SK-N-SH treated with all-trans-retinoic acid at 6 μM for 48 hours (cell line): ENCODE data around the gene SOCS3.

Experiments used
- BACH2 ChIP-seq: fragments of 250-450 bp; sonication (Bioruptor Pico); IDR thresholded peaks from 2 replicates; pipeline ENCODE4 v1.9.0; 2021; ENCODE audit warnings: mild to moderate bottlenecking, borderline replicate concordance
- CSDC2 ChIP-seq: fragments of 250-450 bp; sonication (Bioruptor Pico); IDR thresholded peaks from 2 replicates; pipeline ENCODE4 v1.5.0; 2020; ENCODE audit warnings: mild to moderate bottlenecking, moderate library complexity
- ESRRG ChIP-seq: fragments of 250-450 bp; sonication (Bioruptor Pico); IDR thresholded peaks from 2 replicates; pipeline ENCODE4 v1.6.1; 2021; ENCODE audit warnings: mild to moderate bottlenecking
- GLIS3 ChIP-seq: fragments of 250-450 bp; sonication (Bioruptor Pico); IDR thresholded peaks from 2 replicates; pipeline ENCODE4 v1.5.0; 2020; ENCODE audit warnings: mild to moderate bottlenecking, moderate library complexity
- OSR1 ChIP-seq: fragments of 250-450 bp; sonication (Bioruptor Pico); IDR thresholded peaks from 2 replicates; pipeline ENCODE4 v1.8.0; 2022; ENCODE audit warnings: moderate library complexity, mild to moderate bottlenecking, inconsistent platforms
- PPARA ChIP-seq: fragments of 250-450 bp; sonication (Bioruptor Pico); IDR thresholded peaks from 2 replicates; pipeline ENCODE4 v1.5.0; 2020; ENCODE audit warnings: mild to moderate bottlenecking, borderline replicate concordance
- SNAI2 ChIP-seq: fragments of 250-450 bp; sonication (Bioruptor Pico); IDR thresholded peaks from 2 replicates; pipeline ENCODE4 v1.5.0; 2020; ENCODE audit warnings: mild to moderate bottlenecking, moderate library complexity
- ZFP3 ChIP-seq: fragments of 250-450 bp; sonication (Bioruptor Pico); IDR thresholded peaks from 2 replicates; pipeline ENCODE4 v1.5.0; 2020; ENCODE audit warnings: mild to moderate bottlenecking, moderate library complexity
- ZFP30 ChIP-seq: fragments of 450-650 bp; formaldehyde crosslinking; IDR thresholded peaks from 2 replicates; pipeline ENCODE4 v1.5.0; 2022; ENCODE audit warnings: mild to moderate bottlenecking, moderate library complexity
- ZNF565 ChIP-seq: fragments of 450-650 bp; formaldehyde crosslinking; conservative IDR thresholded peaks from 2 replicates; pipeline ENCODE4 v1.5.0; 2020; ENCODE audit warnings: low read depth, mild to moderate bottlenecking, moderate library complexity
- ZNF70 ChIP-seq: fragments of 450-650 bp; formaldehyde crosslinking; IDR thresholded peaks from 2 replicates; pipeline ENCODE4 v1.5.0; 2020; ENCODE audit warnings: mild to moderate bottlenecking, moderate library complexity
- TF ChIP-seq, protein P1 (sequence below): fragments of 250-450 bp; sonication (Bioruptor Pico); IDR thresholded peaks from 2 replicates; pipeline ENCODE4 v1.8.0; 2021; ENCODE audit warnings: low read depth, mild to moderate bottlenecking, moderate library complexity, borderline replicate concordance
- TF ChIP-seq, protein P2 (sequence below): fragments of 250-450 bp; sonication (Bioruptor Pico); IDR thresholded peaks from 2 replicates; pipeline ENCODE4 v1.8.0; 2020; ENCODE audit warnings: mild to moderate bottlenecking, moderate library complexity, borderline replicate concordance
- TF ChIP-seq, protein P3 (sequence below): fragments of 250-450 bp; sonication (Bioruptor Pico); IDR thresholded peaks from 2 replicates; pipeline ENCODE4 v1.5.1; 2021; ENCODE audit warnings: mild to moderate bottlenecking, moderate library complexity

DNA sequence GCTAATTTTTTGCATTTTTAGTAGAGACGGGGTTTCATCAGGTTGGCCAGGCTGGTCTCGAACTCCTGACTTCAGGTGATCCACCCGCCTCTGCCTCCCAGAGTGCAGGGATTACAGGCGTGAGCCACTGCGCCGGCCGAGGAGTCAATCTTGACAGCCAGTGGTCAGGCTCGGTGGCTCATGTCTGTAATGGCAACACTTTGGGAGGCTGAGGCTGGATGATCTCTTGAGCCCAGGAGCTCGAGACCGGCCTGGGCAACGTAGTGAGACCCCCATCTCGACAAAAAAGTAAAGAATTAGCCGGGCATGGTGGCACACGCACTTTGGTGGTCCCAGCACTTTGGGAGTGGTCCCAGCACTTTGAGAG, 18.0 kb upstream of the SOCS3 start:
- no peak for TF ChIP-seq ESRRG
- TF ChIP-seq ZNF70 = no peak
- TF ChIP-seq, protein P1, sequence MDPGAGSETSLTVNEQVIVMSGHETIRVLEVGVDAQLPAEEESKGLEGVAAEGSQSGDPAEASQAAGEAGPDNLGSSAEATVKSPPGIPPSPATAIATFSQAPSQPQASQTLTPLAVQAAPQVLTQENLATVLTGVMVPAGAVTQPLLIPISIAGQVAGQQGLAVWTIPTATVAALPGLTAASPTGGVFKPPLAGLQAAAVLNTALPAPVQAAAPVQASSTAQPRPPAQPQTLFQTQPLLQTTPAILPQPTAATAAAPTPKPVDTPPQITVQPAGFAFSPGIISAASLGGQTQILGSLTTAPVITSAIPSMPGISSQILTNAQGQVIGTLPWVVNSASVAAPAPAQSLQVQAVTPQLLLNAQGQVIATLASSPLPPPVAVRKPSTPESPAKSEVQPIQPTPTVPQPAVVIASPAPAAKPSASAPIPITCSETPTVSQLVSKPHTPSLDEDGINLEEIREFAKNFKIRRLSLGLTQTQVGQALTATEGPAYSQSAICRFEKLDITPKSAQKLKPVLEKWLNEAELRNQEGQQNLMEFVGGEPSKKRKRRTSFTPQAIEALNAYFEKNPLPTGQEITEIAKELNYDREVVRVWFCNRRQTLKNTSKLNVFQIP = no peak
- TF ChIP-seq ZNF565 (CRISPR knock-in tag) = no peak
- TF ChIP-seq, protein P2, sequence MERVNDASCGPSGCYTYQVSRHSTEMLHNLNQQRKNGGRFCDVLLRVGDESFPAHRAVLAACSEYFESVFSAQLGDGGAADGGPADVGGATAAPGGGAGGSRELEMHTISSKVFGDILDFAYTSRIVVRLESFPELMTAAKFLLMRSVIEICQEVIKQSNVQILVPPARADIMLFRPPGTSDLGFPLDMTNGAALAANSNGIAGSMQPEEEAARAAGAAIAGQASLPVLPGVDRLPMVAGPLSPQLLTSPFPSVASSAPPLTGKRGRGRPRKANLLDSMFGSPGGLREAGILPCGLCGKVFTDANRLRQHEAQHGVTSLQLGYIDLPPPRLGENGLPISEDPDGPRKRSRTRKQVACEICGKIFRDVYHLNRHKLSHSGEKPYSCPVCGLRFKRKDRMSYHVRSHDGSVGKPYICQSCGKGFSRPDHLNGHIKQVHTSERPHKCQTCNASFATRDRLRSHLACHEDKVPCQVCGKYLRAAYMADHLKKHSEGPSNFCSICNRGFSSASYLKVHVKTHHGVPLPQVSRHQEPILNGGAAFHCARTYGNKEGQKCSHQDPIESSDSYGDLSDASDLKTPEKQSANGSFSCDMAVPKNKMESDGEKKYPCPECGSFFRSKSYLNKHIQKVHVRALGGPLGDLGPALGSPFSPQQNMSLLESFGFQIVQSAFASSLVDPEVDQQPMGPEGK (CRISPR knock-in tag) = no peak
- TF ChIP-seq, protein P3, sequence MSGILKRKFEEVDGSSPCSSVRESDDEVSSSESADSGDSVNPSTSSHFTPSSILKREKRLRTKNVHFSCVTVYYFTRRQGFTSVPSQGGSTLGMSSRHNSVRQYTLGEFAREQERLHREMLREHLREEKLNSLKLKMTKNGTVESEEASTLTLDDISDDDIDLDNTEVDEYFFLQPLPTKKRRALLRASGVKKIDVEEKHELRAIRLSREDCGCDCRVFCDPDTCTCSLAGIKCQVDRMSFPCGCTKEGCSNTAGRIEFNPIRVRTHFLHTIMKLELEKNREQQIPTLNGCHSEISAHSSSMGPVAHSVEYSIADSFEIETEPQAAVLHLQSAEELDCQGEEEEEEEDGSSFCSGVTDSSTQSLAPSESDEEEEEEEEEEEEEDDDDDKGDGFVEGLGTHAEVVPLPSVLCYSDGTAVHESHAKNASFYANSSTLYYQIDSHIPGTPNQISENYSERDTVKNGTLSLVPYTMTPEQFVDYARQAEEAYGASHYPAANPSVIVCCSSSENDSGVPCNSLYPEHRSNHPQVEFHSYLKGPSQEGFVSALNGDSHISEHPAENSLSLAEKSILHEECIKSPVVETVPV (CRISPR knock-in tag) = no peak
- TF ChIP-seq PPARA (CRISPR knock-in tag) = no peak
- no peak for TF ChIP-seq CSDC2 (CRISPR knock-in tag)
- no peak for TF ChIP-seq SNAI2
- no peak for TF ChIP-seq GLIS3 (CRISPR knock-in tag)
- TF ChIP-seq BACH2 (CRISPR knock-in tag) = no peak
- no peak for TF ChIP-seq ZFP30 (CRISPR knock-in tag)
- TF ChIP-seq ZFP3 (CRISPR knock-in tag) = no peak
- TF ChIP-seq OSR1 (CRISPR knock-in tag) = no peak
